CD4-positive, alpha-beta T cell treated with Interleukin-15 for 1 hour (primary cell): ENCODE measurements around the gene BTC.
"Not testable (repeated sequence)": the region's sequence is repeated elsewhere in the genome, so short reads cannot be mapped to it uniquely, and the experiment has no call there.

Source experiments
- DNase-seq: peaks from one replicate; pipeline ENCODE4 v3.0.0-alpha.2; 2020

BTC gene

GRCh38 chr4:74794382-74795010 is at the start of gene BTC:
TSS of gene BTC (minus strand) at chr4:74794523. CDS start at chr4:74794325, 198 bp downstream.
- DNase-seq: no peak

- no peak for DNase-seq
These were observed 46.7 kb upstream of the BTC start for GRCh38 chr4:74840936-74841509.

- DNase-seq: no peak
These were observed 44.5 kb upstream of the BTC start for GRCh38 chr4:74838746-74839370.

GRCh38 chr4:74830928-74831327 is 36.6 kb upstream of the BTC start:
- DNase-seq: no peak

- no peak for DNase-seq
These were observed 28.9 kb upstream of the BTC start for GRCh38 chr4:74823194-74823593.

GRCh38 chr4:74822603-74823002 is 28.3 kb upstream of the BTC start:
- no peak for DNase-seq

- DNase-seq: no peak
These were observed 27.2 kb upstream of the BTC start for GRCh38 chr4:74821541-74821940.

GRCh38 chr4:74814052-74814451 is 19.7 kb upstream of the BTC start:
- DNase-seq: no peak

GRCh38 chr4:74812056-74812455 is 17.7 kb upstream of the BTC start:
- DNase-seq: not testable (repeated sequence)

- no peak for DNase-seq
These were observed 11.3 kb upstream of the BTC start for GRCh38 chr4:74805601-74806000.

GRCh38 chr4:74800310-74800709 is 6.0 kb upstream of the BTC start:
- DNase-seq: no peak

GRCh38 chr4:74796631-74797030 is 2.3 kb upstream of the BTC start:
- no peak for DNase-seq

GRCh38 chr4:74793757-74794381 is 454 bp downstream of the BTC start:
- no peak for DNase-seq

- DNase-seq: no peak
These were observed 3.7 kb downstream of the BTC start for GRCh38 chr4:74790652-74791051.

- DNase-seq: no peak
These were observed 4.8 kb downstream of the BTC start for GRCh38 chr4:74789518-74789917.

- DNase-seq: no peak
These were observed 16.8 kb downstream of the BTC start for GRCh38 chr4:74777531-74777930.

GRCh38 chr4:74772783-74773182 is 21.5 kb downstream of the BTC start:
- no peak for DNase-seq

GRCh38 chr4:74772106-74772505 is 22.2 kb downstream of the BTC start:
- no peak for DNase-seq

- DNase-seq: no peak
These were observed 24.0 kb downstream of the BTC start for GRCh38 chr4:74770226-74770910.

- DNase-seq: no peak
These were observed 25.3 kb downstream of the BTC start for GRCh38 chr4:74768857-74769525.

GRCh38 chr4:74764119-74764518 is 30.2 kb downstream of the BTC start:
- no peak for DNase-seq

- DNase-seq: no peak
These were observed 35.7 kb downstream of the BTC start for GRCh38 chr4:74758551-74759145.

GRCh38 chr4:74757136-74757535 is 37.2 kb downstream of the BTC start:
- no peak for DNase-seq
